ENCODE results near the gene PPM1K.

DNA sequence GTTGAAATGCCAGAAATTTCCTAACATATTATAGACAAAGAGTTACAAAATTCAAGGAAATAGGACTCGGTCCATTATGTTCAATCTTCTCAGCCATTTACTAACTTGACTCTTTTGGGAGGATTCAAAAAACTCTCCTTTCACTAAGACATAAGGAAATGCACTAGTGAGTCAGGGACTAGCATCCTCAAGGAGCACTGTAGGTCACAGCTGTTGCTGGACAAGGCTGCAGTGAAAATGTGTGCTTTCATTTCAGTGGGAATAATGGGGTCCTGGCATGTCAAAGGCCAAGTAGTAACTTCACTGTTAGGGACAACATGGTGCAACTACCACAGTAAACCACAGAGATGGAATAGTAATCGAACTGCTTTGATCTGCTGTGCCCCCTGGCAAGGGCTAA lies 69.0 kb downstream of the PPM1K start:
- TF ChIP-seq, protein P1, sequence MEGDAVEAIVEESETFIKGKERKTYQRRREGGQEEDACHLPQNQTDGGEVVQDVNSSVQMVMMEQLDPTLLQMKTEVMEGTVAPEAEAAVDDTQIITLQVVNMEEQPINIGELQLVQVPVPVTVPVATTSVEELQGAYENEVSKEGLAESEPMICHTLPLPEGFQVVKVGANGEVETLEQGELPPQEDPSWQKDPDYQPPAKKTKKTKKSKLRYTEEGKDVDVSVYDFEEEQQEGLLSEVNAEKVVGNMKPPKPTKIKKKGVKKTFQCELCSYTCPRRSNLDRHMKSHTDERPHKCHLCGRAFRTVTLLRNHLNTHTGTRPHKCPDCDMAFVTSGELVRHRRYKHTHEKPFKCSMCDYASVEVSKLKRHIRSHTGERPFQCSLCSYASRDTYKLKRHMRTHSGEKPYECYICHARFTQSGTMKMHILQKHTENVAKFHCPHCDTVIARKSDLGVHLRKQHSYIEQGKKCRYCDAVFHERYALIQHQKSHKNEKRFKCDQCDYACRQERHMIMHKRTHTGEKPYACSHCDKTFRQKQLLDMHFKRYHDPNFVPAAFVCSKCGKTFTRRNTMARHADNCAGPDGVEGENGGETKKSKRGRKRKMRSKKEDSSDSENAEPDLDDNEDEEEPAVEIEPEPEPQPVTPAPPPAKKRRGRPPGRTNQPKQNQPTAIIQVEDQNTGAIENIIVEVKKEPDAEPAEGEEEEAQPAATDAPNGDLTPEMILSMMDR (IDR thresholded peaks at IDR 0.05; ENCODE audit: insufficient read depth, low read length) = no peak
- no peak for TF ChIP-seq POLR2AphosphoS5 (IDR thresholded peaks at IDR 0.05; ENCODE audit: low read depth)
